CD4-positive, alpha-beta T cell (primary cell): ENCODE results near the gene PRKAR1B. TPM values are rescaled to one million over a fixed set of nuclear protein-coding genes. Genes with fewer than 3 reads are reported as not detected.

Experiments
- ATAC-seq: fragments of 200-7000 bp; cut with Tn5 transposase; one replicate; pipeline ENCODE4 v1.10.0; 2022; ENCODE audit warnings: mild to moderate bottlenecking; ENCODE audit not compliant: poor library complexity
- CTCF ChIA-PET: fragments of 350-600 bp; sonication (Branson Sonifier 250); formaldehyde crosslinking; loops from one replicate; lab custom pipeline; 2021; ENCODE audit warnings: antibody characterized with exemption, inconsistent platforms; lab: Charles Lee
- POLR2A ChIA-PET: fragments of 350-600 bp; sonication (Branson Sonifier 250); formaldehyde crosslinking; loops from one replicate; lab custom pipeline; 2021; ENCODE audit warnings: antibody characterized with exemption, inconsistent platforms; lab: Charles Lee
- DNase-seq, 14 experiments: peaks; one replicate each; pipeline ENCODE4 v3.0.0-alpha.2; 2013 to 2020; ENCODE audit warnings: mixed read lengths in 2 of 14
- H3K27ac ChIP-seq, 2 donors: one replicate each; pipeline versions ENCODE4 v1.5.1 to v1.7.0; 2013; ENCODE audit warnings: low read length in 2 of 2, low read depth in 1 of 2, mild to moderate bottlenecking in 1 of 2
- H3K27me3 ChIP-seq, 2 experiments: 1 replicate in 1 of 2; 2 replicates in 1 of 2; pipeline versions ENCODE4 v1.6.1 to v1.7.0; 2013; ENCODE audit warnings: low read length in 2 of 2, control low read depth in 1 of 2, mild to moderate bottlenecking in 1 of 2, moderate library complexity in 1 of 2; ENCODE audit not compliant: insufficient read depth in 2 of 2, control insufficient read depth in 1 of 2
- H3K36me3 ChIP-seq: one replicate; pipeline ENCODE4 v1.6.1; 2013; ENCODE audit warnings: low read length, control low read depth; ENCODE audit not compliant: insufficient read depth
- H3K4me1 ChIP-seq: one replicate; pipeline ENCODE4 v1.6.1; 2013; ENCODE audit warnings: low read length, control low read depth; ENCODE audit not compliant: insufficient read depth
- H3K4me3 ChIP-seq: one replicate; pipeline ENCODE4 v1.5.1; 2013; ENCODE audit warnings: mild to moderate bottlenecking, low read length, moderate library complexity
- H3K9me3 ChIP-seq, 2 experiments: 1 replicate in 1 of 2; 2 replicates in 1 of 2; pipeline versions ENCODE4 v1.6.1 to v1.7.0; 2013; ENCODE audit warnings: low read length in 2 of 2, mild to moderate bottlenecking in 2 of 2, control low read depth in 1 of 2, moderate library complexity in 1 of 2; ENCODE audit not compliant: control insufficient read depth in 1 of 2, insufficient read depth in 1 of 2
- H3K27ac Mint-ChIP-seq: one replicate; pipeline ENCODE4 v1.8.0; 2020; ENCODE audit warnings: mixed read lengths
- H3K27me3 Mint-ChIP-seq: one replicate; pipeline ENCODE4 v1.8.0; 2021; ENCODE audit warnings: mixed read lengths
- H3K36me3 Mint-ChIP-seq: one replicate; pipeline ENCODE4 v1.8.0; 2021; ENCODE audit warnings: low read depth, mixed read lengths
- H3K4me1 Mint-ChIP-seq: one replicate; pipeline ENCODE4 v1.8.0; 2021; ENCODE audit warnings: low read depth, mixed read lengths
- H3K4me3 Mint-ChIP-seq: one replicate; pipeline ENCODE4 v1.8.0; 2020; ENCODE audit warnings: mild to moderate bottlenecking, mixed read lengths
- H3K9me3 Mint-ChIP-seq: one replicate; pipeline ENCODE4 v1.8.0; 2020; ENCODE audit warnings: mixed read lengths
- CTCF ChIP-seq: fragments of 200-600 bp; IDR thresholded peaks from one replicate; pipeline ENCODE4 v1.8.0; 2022; ENCODE audit warnings: antibody characterized with exemption, mild to moderate bottlenecking
- intact Hi-C, 2 experiments: fragments of 100-400 bp; cut with DNase I in 1 of 2; cut with micrococcal nuclease in 1 of 2; formaldehyde crosslinking; loops; one replicate each; pipeline versions ENCODE4 v1.15.1 to v1.9.0; 2023 to 2025; cut with DNase I, micrococcal nuclease
- total RNA-seq, 174 experiments: library from RNA in 2 of 174; stranded (reverse) in 2 of 174; gene quantifications; one replicate each; pipeline ENCODE4 v1.2.3 and lab custom pipeline; 2021 to 2026

The PRKAR1B gene
- total RNA-seq, 2 experiments from 2014 or later: 18.8 to 19.5 TPM

DNA sequence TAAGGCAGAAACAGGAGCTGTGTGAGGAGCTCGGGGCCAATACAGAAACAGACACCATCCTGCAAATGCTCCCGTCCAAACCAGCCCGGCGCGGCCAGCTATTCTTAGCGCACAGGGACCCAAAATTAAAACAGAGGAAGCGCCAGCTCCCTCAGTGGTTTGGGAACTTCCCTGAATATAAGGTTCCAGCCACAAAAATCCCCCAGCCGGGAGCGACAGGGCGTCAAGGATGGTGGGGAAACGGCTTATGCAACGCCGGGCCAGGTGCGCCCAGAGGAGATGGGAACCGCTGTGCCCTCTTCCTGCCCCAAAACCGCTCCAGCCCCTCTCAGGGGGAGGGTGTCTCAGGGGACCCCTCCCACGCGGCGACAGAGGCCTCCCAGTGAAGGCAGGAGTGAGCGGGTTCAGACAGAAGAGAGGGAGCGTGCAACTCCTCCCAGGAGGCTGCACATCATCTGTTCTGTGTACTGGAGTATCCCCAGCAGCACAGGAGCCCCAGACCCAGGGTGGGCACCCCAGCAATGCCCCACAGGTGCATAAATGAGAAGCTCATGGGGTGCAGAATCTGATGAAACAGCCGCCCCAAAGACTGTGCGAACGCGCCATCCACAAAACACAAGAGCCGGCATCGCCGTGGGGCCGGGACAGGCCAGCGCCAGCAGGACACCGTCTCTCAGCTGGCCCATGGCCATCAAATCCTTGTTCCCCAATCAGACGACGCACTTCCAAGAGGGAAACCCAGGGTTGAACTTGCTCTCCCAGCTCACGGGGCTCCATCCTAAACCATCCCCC lies 133.6 kb downstream of the PRKAR1B start:
- ChIA-PET POLR2A (interaction anchor here (1.5 kb wide), 1 partner anchor 9 kb away, joined by 3 read pairs; no protein-coding TSS in a partner anchor), CTCF (no interaction called here)
- intact Hi-C loops: loop anchor here in 1 of 2 experiments (5.0 kb wide), 2 partner anchors 39 to 124 kb away; no protein-coding TSS in a partner anchor
- Histone ChIP-seq H3K27me3 (no peaks in the 10 kb centered on the region), H3K27ac (no peak overlapping the region), H3K36me3 (no peaks in the 10 kb centered on the region), H3K9me3 (peaks cover 0 to 12% of the 10 kb centered on the region in 2 experiments), H3K4me1 (peaks cover 24% of the 10 kb centered on the region), H3K4me3 (no peak overlapping the region)
- ATAC-seq (peak; percentile 43), DNase-seq (peak in 2 of 14 experiments; percentile 52 to 58)
- Mint-ChIP-seq H3K4me3 (no peak overlapping the region), H3K36me3 (peaks cover 13% of the 10 kb centered on the region), H3K27me3 (no peaks in the 10 kb centered on the region), H3K9me3 (peaks cover 1% of the 10 kb centered on the region), H3K27ac (no peak overlapping the region), H3K4me1 (peaks cover 24% of the 10 kb centered on the region)
- no peak for TF ChIP-seq CTCF

- H3K27me3 ChIP-seq: no peaks in the 10 kb centered on the region
- no peak for TF ChIP-seq CTCF
- intact Hi-C loops: loop anchor here in 1 of 2 experiments (5.0 kb wide), 2 partner anchors 40 to 125 kb away; no protein-coding TSS in a partner anchor
- no peak overlapping the region for H3K27ac ChIP-seq
- Mint-ChIP-seq H3K36me3 (peaks cover 18% of the 10 kb centered on the region), H3K9me3 (peaks cover 5% of the 10 kb centered on the region), H3K4me1 (peaks cover 26% of the 10 kb centered on the region), H3K27ac (no peak overlapping the region), H3K27me3 (no peaks in the 10 kb centered on the region), H3K4me3 (no peak overlapping the region)
- ChIA-PET POLR2A (no interaction called here), CTCF (no interaction called here)
- peaks cover 0 to 12% of the 10 kb centered on the region in 2 experiments for H3K9me3 ChIP-seq
- ATAC-seq (no peak), DNase-seq (no peak)
- H3K4me1 ChIP-seq: peaks cover 24% of the 10 kb centered on the region
- H3K36me3 ChIP-seq: no peaks in the 10 kb centered on the region
- H3K4me3 ChIP-seq: no peak overlapping the region
These were observed 135.0 kb downstream of the PRKAR1B start for GRCh38 chr7:591856-592628.

GRCh38 chr7:590731-591551 lies 136.1 kb downstream of the PRKAR1B start:
- H3K4me3 Mint-ChIP-seq: no peak overlapping the region
- H3K27me3 Mint-ChIP-seq: no peaks in the 10 kb centered on the region
- intact Hi-C loops: loop anchor here in 1 of 2 experiments (5.0 kb wide), 2 partner anchors 41 to 126 kb away; no protein-coding TSS in a partner anchor
- CTCF ChIA-PET: no interaction called here
- peaks cover 0 to 15% of the 10 kb centered on the region in 2 experiments for H3K9me3 ChIP-seq
- peaks cover 24% of the 10 kb centered on the region for H3K4me1 ChIP-seq
- H3K36me3 Mint-ChIP-seq: peaks cover 18% of the 10 kb centered on the region
- no peaks in the 10 kb centered on the region for H3K27me3 ChIP-seq
- no peak overlapping the region for H3K27ac Mint-ChIP-seq
- H3K4me3 ChIP-seq: no peak overlapping the region
- peaks cover 5% of the 10 kb centered on the region for H3K9me3 Mint-ChIP-seq
- no peak for TF ChIP-seq CTCF
- DNase-seq: no peak
- peaks cover 29% of the 10 kb centered on the region for H3K4me1 Mint-ChIP-seq
- ATAC-seq: no peak
- POLR2A ChIA-PET: no interaction called here
- H3K36me3 ChIP-seq: no peaks in the 10 kb centered on the region
- no peak overlapping the region for H3K27ac ChIP-seq
